Thyroid gland (tissue), 4 donors: ENCODE measurements around the gene NLGN1.

Experiments used
- CTCF ChIP-seq, 6 experiments: fragments of 200-600 bp in 3 of 6; fragments of 450-650 bp in 3 of 6; sonication (generic) in 3 of 6; IDR thresholded peaks; one replicate each; pipeline ENCODE4 v1.5.1; 2016 to 2019; ENCODE audit warnings: antibody characterized with exemption in 6 of 6, mild to moderate bottlenecking in 2 of 6, inconsistent platforms in 1 of 6, moderate library complexity in 1 of 6
- POLR2A ChIP-seq, 2 donors: fragments of 450-650 bp; IDR thresholded peaks; one replicate each; pipeline ENCODE4 v1.6.1; 2017; ENCODE audit warnings: antibody characterized with exemption in 2 of 2, mild to moderate bottlenecking in 2 of 2, moderate library complexity in 1 of 2

- TF ChIP-seq CTCF (IDR thresholded peaks at IDR 0.05) = no peak
- no peak for TF ChIP-seq POLR2A (IDR thresholded peaks at IDR 0.05)
These were observed 382.5 kb downstream of the NLGN1 start for GRCh38 chr3:173780067-173780466.
